Neutrophil (primary cell): Measurements from ENCODE around the gene EVL.

Source experiments
- H3K27ac ChIP-seq: fragments of 200-600 bp; sonication (generic); 2 replicates; pipeline ENCODE4 v1.5.1; 2016; ENCODE audit warnings: mild to moderate bottlenecking, moderate library complexity
- H3K27me3 ChIP-seq: fragments of 200-600 bp; sonication (generic); 2 replicates; pipeline ENCODE4 v1.6.0; 2016; ENCODE audit warnings: mild to moderate bottlenecking
- H3K36me3 ChIP-seq: fragments of 200-600 bp; sonication (generic); 2 replicates; pipeline ENCODE4 v1.5.1; 2017
- H3K4me1 ChIP-seq, 2 experiments: fragments of 200-600 bp in 1 of 2; sonication (generic) in 1 of 2; 1 replicate in 1 of 2; 2 replicates in 1 of 2; pipeline versions ENCODE4 v1.5.1 to v1.6.1; 2013 to 2016; ENCODE audit warnings: low read depth in 1 of 2, low read length in 1 of 2, mild to moderate bottlenecking in 1 of 2, moderate library complexity in 1 of 2; ENCODE audit not compliant: control insufficient read depth in 1 of 2, insufficient read depth in 1 of 2
- H3K4me3 ChIP-seq, 2 experiments: fragments of 200-600 bp in 1 of 2; sonication (generic) in 1 of 2; 1 replicate in 1 of 2; 2 replicates in 1 of 2; pipeline ENCODE4 v1.5.1; 2013 to 2016; ENCODE audit warnings: low read depth in 1 of 2, low read length in 1 of 2, mild to moderate bottlenecking in 1 of 2, moderate library complexity in 1 of 2
- H3K9me3 ChIP-seq: fragments of 200-600 bp; sonication (generic); 2 replicates; pipeline ENCODE4 v1.5.1; 2016
- TF ChIP-seq, protein P1 (sequence below): fragments of 200-600 bp; sonication (generic); IDR thresholded peaks from 2 replicates; pipeline ENCODE4 v1.5.1; 2016; ENCODE audit warnings: antibody characterized with exemption

EVL gene

DNA sequence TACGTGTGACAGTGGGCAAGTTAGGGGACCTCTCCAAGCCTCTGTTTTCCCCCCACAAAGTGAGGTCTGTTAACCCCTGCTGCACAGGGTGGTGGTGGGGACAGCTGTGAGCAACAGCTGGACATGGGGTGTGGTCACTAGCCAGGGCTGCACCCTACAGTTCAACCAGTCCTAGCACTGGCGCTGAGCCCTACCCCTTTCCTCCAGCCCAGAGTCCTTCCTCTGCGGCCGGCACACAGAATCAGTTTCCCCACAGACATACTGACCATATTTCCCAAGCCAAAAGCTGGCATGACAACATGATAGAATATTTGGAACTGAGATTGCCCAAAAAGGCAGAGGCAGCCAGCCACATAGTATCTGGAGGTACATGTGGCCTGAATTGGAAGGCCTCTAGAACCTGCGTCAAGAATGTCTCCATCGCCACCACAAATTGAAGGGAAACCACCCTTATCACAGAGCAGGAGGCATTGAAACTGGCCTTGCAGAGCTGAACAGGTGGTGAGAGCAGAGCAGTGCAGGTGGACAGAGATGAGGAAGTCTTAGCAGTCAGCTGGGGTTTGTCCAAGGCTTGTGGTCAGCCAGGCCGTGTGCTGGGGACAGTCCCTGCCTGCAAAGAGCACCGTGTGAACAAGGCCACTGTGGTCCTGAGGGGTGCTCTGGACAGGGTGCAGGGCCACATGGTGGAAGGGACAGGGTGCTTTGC, 73.0 kb downstream of the EVL start:
- H3K4me1 ChIP-seq, result peaks cover 6% of the 10 kb centered on the region in 2 experiments
- H3K27ac ChIP-seq, result no peak overlapping the region
- H3K9me3 ChIP-seq, result no peaks in the 10 kb centered on the region
- TF ChIP-seq, protein P1, sequence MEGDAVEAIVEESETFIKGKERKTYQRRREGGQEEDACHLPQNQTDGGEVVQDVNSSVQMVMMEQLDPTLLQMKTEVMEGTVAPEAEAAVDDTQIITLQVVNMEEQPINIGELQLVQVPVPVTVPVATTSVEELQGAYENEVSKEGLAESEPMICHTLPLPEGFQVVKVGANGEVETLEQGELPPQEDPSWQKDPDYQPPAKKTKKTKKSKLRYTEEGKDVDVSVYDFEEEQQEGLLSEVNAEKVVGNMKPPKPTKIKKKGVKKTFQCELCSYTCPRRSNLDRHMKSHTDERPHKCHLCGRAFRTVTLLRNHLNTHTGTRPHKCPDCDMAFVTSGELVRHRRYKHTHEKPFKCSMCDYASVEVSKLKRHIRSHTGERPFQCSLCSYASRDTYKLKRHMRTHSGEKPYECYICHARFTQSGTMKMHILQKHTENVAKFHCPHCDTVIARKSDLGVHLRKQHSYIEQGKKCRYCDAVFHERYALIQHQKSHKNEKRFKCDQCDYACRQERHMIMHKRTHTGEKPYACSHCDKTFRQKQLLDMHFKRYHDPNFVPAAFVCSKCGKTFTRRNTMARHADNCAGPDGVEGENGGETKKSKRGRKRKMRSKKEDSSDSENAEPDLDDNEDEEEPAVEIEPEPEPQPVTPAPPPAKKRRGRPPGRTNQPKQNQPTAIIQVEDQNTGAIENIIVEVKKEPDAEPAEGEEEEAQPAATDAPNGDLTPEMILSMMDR, result no peak
- H3K36me3 ChIP-seq, result peaks cover 20% of the 10 kb centered on the region
- H3K27me3 ChIP-seq, result no peaks in the 10 kb centered on the region
- no peak overlapping the region for H3K4me3 ChIP-seq

DNA sequence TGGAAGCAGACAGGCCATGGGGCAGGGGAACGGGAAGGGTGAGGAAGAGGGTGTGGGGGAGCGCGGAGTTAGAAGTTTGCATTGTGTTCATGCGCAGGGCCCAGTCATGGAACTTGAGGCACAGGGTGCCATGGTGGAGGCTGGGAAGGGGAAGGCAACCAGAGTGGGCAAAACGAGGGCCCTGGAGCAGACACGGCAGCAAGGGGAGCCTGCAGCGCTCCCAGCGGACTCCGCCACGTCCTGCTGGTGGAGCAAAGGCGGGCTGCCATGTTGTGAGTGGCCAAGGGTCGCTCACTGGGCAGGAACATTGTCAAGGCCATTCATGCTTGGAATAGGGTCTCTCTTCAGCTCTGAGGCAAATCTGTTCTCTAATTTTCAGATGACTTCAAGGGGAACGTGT, 73.7 kb downstream of the EVL start:
- peaks cover 6% of the 10 kb centered on the region in 2 experiments for H3K4me1 ChIP-seq
- TF ChIP-seq, protein P1, result no peak
- H3K27ac ChIP-seq, result no peak overlapping the region
- H3K27me3 ChIP-seq, result no peaks in the 10 kb centered on the region
- H3K4me3 ChIP-seq, result no peak overlapping the region
- H3K36me3 ChIP-seq, result peaks cover 12% of the 10 kb centered on the region
- H3K9me3 ChIP-seq, result no peaks in the 10 kb centered on the region

DNA sequence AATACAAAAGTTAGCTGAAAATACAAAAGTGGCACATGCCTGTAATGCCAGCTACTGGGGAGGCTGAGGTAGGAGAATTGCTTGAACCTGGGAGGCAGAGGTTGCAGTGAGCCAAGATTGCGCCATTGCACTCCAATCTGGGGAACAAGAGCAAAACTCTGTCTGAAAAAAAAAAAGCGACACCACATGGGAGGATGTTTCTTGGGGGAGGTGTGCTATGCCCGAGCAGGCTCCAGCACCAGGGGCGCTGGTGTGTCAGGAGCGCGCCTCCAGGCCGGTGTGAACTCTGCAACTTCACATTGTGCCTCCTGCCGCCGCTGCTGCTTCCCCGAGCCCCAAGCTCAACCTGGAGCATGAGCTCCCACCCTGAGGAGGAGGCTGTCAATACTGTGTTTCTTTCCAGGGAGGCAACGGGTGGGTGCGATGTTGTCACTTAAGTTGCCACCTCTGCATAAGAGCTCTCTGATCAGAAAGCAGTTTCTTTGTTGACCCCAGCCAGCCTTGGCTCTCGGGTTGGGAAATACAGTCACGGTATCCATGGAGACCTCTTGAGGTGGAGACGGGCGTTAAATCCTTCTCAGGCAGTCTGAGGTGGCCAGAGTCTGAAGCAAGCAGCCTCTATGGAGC, 75.3 kb downstream of the EVL start:
- Histone ChIP-seq H3K4me1 (peaks cover 6% of the 10 kb centered on the region in 2 experiments), H3K27me3 (no peaks in the 10 kb centered on the region), H3K9me3 (no peaks in the 10 kb centered on the region), H3K27ac (no peak overlapping the region), H3K4me3 (no peak overlapping the region), H3K36me3 (no peaks in the 10 kb centered on the region)
- TF ChIP-seq, protein P1, result no peak

DNA sequence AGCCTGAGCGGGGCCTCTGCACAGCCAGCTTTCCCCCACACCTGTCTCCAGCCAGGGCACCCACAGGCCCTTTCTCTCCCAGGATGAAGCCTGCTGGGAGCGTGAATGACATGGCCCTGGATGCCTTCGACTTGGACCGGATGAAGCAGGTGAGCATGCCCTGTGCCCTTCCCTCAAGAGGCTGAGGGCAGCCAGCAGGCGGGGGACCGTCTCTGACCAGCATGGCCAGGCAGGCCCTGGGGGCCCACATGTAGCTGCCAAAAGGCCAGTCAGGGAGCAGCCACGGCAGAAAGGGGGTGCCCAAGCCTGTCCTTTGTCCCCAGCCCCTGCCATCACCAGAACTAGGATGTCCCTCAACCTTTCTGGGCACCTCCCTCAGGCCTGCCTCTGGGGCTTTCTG, 75.9 kb downstream of the EVL start:
- no peak overlapping the region for H3K27ac ChIP-seq
- no peaks in the 10 kb centered on the region for H3K9me3 ChIP-seq
- no peaks in the 10 kb centered on the region for H3K27me3 ChIP-seq
- H3K36me3 ChIP-seq, result no peaks in the 10 kb centered on the region
- H3K4me3 ChIP-seq, result no peak overlapping the region
- peaks cover 6% of the 10 kb centered on the region in 2 experiments for H3K4me1 ChIP-seq
- TF ChIP-seq, protein P1, result no peak

DNA sequence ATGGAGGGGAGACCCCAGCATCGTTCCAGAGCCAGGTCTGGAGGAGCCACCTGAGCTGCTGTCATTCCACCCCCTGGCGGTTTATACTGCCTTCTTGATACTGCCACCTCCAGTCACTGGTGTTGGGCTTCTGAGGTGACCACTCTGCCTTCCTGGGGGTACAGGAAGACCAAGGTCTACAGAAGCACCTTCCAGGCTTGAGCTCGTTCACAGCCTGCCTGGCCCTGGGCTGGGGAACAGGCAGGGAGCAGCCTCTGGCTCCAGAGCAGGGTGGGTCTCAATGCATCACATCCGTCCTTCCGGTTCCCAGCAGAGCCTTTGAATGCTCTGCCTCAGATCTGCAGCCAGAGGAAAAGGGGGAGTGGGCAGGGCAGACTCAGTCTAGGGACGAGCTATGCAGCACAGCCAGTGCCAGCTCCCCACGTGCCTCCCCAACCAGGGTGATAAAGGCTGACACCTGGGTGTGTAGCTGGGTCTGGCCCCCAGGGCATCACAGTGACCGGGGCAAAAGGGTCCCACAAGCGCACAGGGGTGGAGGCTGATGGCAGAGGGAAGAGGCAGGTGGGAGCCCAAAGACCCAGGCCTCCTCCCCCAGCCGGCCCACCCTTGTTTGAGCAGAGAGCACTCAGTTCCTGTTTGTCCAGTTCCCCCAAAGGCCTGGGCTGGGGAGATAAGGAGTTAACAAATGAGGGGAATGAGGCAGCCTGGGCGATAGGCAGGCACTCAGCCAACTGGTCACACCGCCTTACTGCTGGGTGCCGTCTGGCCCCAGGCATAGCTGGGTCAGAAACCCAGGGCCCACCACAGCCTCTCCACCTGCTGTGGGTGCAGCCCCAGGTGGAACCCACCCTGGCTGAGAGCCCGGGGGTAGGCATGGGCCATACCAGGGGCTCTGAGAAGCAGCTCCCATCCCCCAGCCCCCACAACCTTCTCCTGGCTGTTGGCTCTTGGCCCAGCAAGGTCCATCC, 77.1 kb downstream of the EVL start:
- Histone ChIP-seq H3K4me3 (no peak overlapping the region), H3K4me1 (peaks cover 15% of the 10 kb centered on the region in 2 experiments), H3K36me3 (no peaks in the 10 kb centered on the region), H3K27ac (no peak overlapping the region), H3K9me3 (no peaks in the 10 kb centered on the region), H3K27me3 (no peaks in the 10 kb centered on the region)
- TF ChIP-seq, protein P1, result no peak
